ENCODE data around the gene PKD1L1.
"Not testable (repeated sequence)": the region's sequence is repeated elsewhere in the genome, so short reads cannot be mapped to it uniquely, and the experiment has no call there.

The PKD1L1 gene

DNA sequence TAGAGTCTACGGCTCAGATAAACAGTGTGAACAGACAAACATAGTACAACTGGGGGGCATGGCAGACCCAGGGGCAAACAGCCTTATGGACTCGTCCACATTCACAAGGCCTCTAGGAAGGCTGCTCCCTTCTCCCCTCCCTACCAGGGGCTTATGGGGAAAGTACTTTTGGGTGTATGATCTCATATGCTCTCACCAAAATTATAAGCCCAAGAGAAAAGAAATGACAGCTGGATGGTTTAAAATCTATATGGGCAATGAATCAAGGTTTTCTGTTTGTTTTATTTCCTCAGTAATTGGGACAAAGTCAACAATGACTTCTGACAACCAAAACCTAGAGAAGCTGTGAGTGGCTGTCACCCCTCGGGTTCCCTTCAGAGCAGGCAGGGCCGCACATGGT is 144.4 kb downstream of the PKD1L1 start:
- Mint-ChIP-seq H3K27ac (no peak overlapping the region), H3K4me3 (no peak overlapping the region), H3K36me3 (no peaks in the 10 kb centered on the region), H3K27me3 (no peaks in the 10 kb centered on the region), H3K4me1 (peaks cover 18% of the 10 kb centered on the region), H3K9me3 (no peaks in the 10 kb centered on the region)
- no peak for ATAC-seq

DNA sequence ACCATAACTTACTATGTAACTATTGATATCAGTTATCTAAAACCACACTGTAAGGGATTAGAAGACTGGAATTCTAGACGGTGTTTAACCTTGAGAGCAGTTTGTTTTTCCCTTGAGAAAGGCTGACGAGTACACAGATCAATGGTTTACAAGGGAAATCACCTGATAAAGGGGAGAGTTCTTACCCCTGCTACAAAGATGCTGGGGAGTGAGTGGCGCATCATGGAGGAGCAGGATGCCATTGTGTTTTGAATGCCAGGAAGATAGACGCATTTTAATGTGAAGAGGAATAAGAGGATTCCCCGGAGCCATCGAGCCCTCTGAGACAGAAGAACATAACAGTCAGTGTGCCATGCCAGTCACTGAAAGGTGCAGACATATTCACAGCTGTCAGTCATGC is 145.2 kb downstream of the PKD1L1 start:
- Mint-ChIP-seq H3K36me3 (no peaks in the 10 kb centered on the region), H3K27me3 (no peaks in the 10 kb centered on the region), H3K9me3 (no peaks in the 10 kb centered on the region), H3K4me3 (no peak overlapping the region), H3K27ac (no peak overlapping the region), H3K4me1 (peaks cover 13% of the 10 kb centered on the region)
- ATAC-seq, result no peak

GRCh38 chr7:47801423-47801822 is 146.8 kb downstream of the PKD1L1 start:
- no peak overlapping the region for H3K4me3 Mint-ChIP-seq
- no peak for ATAC-seq
- no peaks in the 10 kb centered on the region for H3K36me3 Mint-ChIP-seq
- H3K27me3 Mint-ChIP-seq, result no peaks in the 10 kb centered on the region
- H3K9me3 Mint-ChIP-seq, result no peaks in the 10 kb centered on the region
- no peak overlapping the region for H3K27ac Mint-ChIP-seq
- H3K4me1 Mint-ChIP-seq, result no peaks in the 10 kb centered on the region

DNA sequence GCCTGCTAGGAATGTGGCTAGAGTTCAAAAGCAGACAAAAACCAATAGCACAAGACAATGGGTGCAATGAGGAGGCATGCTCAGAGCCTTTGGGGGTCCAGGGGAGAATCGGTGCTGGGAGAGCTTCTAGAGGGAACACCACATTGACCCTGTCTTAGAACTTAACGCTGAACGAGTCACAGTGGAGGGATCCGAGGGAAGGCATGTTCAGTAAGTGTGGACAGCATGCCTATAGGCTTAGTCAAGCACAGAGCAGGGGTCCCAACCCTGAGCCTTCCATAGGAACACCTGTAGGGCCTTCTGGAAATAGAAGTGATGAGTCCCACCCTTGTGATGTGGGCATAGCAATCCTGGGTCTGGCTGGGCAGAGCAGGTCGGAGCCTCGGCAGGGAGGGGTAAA is 148.7 kb downstream of the PKD1L1 start:
- Mint-ChIP-seq H3K27me3 (no peaks in the 10 kb centered on the region), H3K27ac (no peak overlapping the region), H3K4me1 (no peaks in the 10 kb centered on the region), H3K4me3 (no peak overlapping the region), H3K9me3 (no peaks in the 10 kb centered on the region), H3K36me3 (no peaks in the 10 kb centered on the region)
- no peak for ATAC-seq

GRCh38 chr7:47796347-47796746 is 151.9 kb downstream of the PKD1L1 start:
- no peak for ATAC-seq
- Mint-ChIP-seq H3K27me3 (no peaks in the 10 kb centered on the region), H3K27ac (no peak overlapping the region), H3K4me3 (no peak overlapping the region), H3K9me3 (no peaks in the 10 kb centered on the region), H3K4me1 (peaks cover 6% of the 10 kb centered on the region), H3K36me3 (no peaks in the 10 kb centered on the region)

DNA sequence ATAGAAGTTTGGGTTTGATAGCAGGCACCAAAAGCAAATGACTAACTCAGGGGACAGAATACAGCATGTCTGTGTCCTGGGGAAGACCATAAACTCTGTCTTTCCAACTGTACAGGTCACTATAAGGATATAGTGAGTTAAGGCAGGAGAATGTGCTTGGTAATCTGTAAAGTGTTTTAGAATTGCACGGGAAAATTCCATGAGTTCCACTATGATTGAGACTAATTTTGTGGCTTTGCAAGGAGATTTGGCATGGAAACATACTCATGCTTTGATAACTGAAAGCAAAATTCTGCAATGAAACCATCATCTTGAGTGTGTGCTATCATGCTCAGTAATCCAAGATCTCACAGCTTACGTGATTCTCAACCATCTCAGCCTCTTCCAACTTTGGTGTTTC is 152.6 kb downstream of the PKD1L1 start:
- peaks cover 6% of the 10 kb centered on the region for H3K4me1 Mint-ChIP-seq
- H3K27me3 Mint-ChIP-seq, result no peaks in the 10 kb centered on the region
- no peaks in the 10 kb centered on the region for H3K9me3 Mint-ChIP-seq
- H3K36me3 Mint-ChIP-seq, result no peaks in the 10 kb centered on the region
- H3K4me3 Mint-ChIP-seq, result no peak overlapping the region
- H3K27ac Mint-ChIP-seq, result no peak overlapping the region
- ATAC-seq, result no peak

DNA sequence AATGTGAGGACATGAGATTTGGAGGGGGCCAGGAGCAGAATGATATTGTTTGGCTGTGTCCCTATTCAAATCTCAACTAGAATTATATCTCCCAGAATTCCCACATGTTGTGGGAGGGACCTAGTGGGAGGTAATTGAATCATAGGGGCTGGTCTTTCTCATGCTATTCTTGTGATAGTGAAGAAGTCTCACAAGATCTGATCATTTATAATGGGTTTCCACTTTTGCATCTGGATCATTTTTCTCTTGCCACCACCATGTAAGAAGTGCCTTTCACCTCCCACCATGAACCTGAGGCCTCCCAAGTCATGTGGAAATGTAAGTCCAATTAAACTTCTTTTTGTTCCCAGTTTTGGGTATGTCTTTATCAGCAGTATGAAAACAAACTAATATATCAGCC is 153.1 kb downstream of the PKD1L1 start:
- H3K4me3 Mint-ChIP-seq, H3K9me3 Mint-ChIP-seq, H3K27ac Mint-ChIP-seq, ATAC-seq, H3K36me3 Mint-ChIP-seq, H3K27me3 Mint-ChIP-seq, H3K4me1 Mint-ChIP-seq: not testable (repeated sequence)

- Mint-ChIP-seq H3K27me3 (no peaks in the 10 kb centered on the region), H3K4me3 (no peak overlapping the region), H3K27ac (no peak overlapping the region), H3K9me3 (no peaks in the 10 kb centered on the region), H3K36me3 (no peaks in the 10 kb centered on the region), H3K4me1 (peaks cover 6% of the 10 kb centered on the region)
- ATAC-seq, result no peak
These were observed 154.2 kb downstream of the PKD1L1 start for GRCh38 chr7:47794016-47794415.

DNA sequence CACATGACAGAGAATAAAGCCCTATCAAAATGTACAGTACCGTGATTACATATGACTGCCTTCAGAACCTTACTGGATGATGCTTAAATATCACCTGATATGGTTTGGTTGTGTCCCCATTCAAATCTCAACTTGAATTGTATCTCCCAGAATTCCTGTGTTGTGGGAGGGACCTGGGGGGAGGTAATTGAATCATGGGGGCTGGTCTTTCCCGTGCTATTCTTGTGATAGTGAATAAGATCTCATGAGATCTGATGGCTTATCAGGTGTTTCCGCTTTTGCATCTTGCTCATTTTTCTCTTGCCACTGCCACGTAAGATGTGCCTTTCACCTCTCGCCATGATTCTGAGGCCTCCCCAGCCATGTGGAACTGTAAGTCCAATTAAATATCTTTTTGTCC is 155.1 kb downstream of the PKD1L1 start:
- H3K4me3 Mint-ChIP-seq, ATAC-seq, H3K36me3 Mint-ChIP-seq, H3K27me3 Mint-ChIP-seq, H3K27ac Mint-ChIP-seq, H3K4me1 Mint-ChIP-seq, H3K9me3 Mint-ChIP-seq: not testable (repeated sequence)

- ATAC-seq, result no peak
- Mint-ChIP-seq H3K9me3 (no peaks in the 10 kb centered on the region), H3K27ac (no peak overlapping the region), H3K36me3 (no peaks in the 10 kb centered on the region), H3K27me3 (no peaks in the 10 kb centered on the region), H3K4me1 (peaks cover 6% of the 10 kb centered on the region), H3K4me3 (no peak overlapping the region)
These were observed 155.6 kb downstream of the PKD1L1 start for GRCh38 chr7:47792521-47793121.

DNA sequence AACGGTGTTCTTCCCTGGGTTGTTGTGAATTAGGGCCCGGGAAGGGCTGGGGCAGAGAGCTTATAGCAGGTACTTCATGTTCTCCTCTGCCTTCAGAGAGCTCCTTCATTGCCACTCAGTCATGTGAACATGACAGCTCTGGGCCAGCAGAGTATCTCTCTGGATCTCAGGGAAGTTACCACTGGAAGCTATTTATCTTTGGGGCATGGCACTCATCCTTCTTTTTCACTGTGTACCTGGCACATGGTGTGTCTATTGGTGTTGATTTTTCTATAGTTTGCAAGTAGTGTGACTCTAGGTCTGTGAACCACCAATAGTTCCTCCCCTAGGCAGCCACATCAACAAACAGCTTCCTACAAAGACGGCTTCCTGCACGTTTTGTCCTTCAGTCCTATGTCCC is 156.6 kb downstream of the PKD1L1 start:
- ATAC-seq, result no peak
- H3K27me3 Mint-ChIP-seq, result no peaks in the 10 kb centered on the region
- no peak overlapping the region for H3K4me3 Mint-ChIP-seq
- no peaks in the 10 kb centered on the region for H3K9me3 Mint-ChIP-seq
- H3K36me3 Mint-ChIP-seq, result no peaks in the 10 kb centered on the region
- peaks cover 6% of the 10 kb centered on the region for H3K4me1 Mint-ChIP-seq
- H3K27ac Mint-ChIP-seq, result no peak overlapping the region

- ATAC-seq, result no peak
- Mint-ChIP-seq H3K36me3 (no peaks in the 10 kb centered on the region), H3K4me1 (no peaks in the 10 kb centered on the region), H3K9me3 (no peaks in the 10 kb centered on the region), H3K27me3 (no peaks in the 10 kb centered on the region), H3K27ac (no peak overlapping the region), H3K4me3 (no peak overlapping the region)
These were observed 160.2 kb downstream of the PKD1L1 start for GRCh38 chr7:47788083-47788482.

- Mint-ChIP-seq H3K27ac (no peak overlapping the region), H3K36me3 (no peaks in the 10 kb centered on the region), H3K27me3 (no peaks in the 10 kb centered on the region), H3K4me1 (no peaks in the 10 kb centered on the region), H3K9me3 (no peaks in the 10 kb centered on the region), H3K4me3 (no peak overlapping the region)
- no peak for ATAC-seq
These were observed 160.8 kb downstream of the PKD1L1 start for GRCh38 chr7:47787249-47788069.

DNA sequence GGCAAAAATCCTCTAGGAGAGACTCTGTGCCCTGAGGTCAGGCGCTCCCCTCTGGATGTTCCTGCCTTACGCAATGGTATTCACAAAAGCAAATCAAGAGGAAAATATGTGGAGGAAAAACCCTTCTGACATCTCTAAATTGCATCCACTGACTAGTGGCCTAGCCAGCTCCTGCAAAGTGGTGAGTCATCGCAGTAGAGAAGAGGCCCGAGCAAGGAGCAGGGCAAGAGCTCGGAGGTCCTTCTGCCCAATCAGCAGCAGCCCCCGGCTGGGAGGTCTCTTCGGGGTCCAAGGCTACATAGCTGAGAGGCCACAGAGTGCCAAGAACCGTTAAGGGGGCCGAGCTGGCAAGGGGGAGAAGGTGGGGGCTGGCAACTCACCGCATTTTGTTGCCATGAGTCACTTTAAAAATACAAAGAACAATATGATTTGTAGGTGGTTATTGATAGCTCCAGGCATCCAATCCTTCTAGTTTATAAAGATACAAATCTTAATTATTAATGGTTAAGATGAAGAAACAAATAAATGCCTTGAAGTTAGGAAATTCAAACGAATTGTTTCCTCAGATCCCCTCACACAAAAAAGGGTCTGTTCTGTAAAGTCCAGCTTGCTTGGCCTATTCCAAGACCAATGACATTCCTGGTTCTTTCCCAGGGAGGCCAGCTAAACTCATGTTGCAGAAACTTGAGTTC is 161.6 kb downstream of the PKD1L1 start:
- no peaks in the 10 kb centered on the region for H3K36me3 Mint-ChIP-seq
- peaks cover 3% of the 10 kb centered on the region for H3K9me3 Mint-ChIP-seq
- no peaks in the 10 kb centered on the region for H3K27me3 Mint-ChIP-seq
- H3K4me1 Mint-ChIP-seq, result no peaks in the 10 kb centered on the region
- no peak for ATAC-seq
- H3K4me3 Mint-ChIP-seq, result no peak overlapping the region
- no peak overlapping the region for H3K27ac Mint-ChIP-seq

- Mint-ChIP-seq H3K4me3 (no peak overlapping the region), H3K27ac (no peak overlapping the region), H3K9me3 (peaks cover 4% of the 10 kb centered on the region), H3K36me3 (no peaks in the 10 kb centered on the region), H3K4me1 (no peaks in the 10 kb centered on the region), H3K27me3 (no peaks in the 10 kb centered on the region)
- ATAC-seq, result no peak
These were observed 162.2 kb downstream of the PKD1L1 start for GRCh38 chr7:47785923-47786556.

Data from stimulated activated memory B cell treated with anti-CD40 and anti-IgM and Interleukin-4, amounts not matched to agents 10 μg/mL and 1 μg/mL and 100 μg/mL, for 72 hours (primary cell).